HS-27A (cell line): ENCODE results near the gene PARD3.

Source experiments
- DNase-seq: peaks from one replicate; pipeline ENCODE4 v3.0.0-alpha.2; 2012; ENCODE audit warnings: low read depth, missing footprints

The PARD3 gene

GRCh38 chr10:34213193-34213804 is 601.8 kb downstream of the PARD3 start:
- no peak for DNase-seq

DNA sequence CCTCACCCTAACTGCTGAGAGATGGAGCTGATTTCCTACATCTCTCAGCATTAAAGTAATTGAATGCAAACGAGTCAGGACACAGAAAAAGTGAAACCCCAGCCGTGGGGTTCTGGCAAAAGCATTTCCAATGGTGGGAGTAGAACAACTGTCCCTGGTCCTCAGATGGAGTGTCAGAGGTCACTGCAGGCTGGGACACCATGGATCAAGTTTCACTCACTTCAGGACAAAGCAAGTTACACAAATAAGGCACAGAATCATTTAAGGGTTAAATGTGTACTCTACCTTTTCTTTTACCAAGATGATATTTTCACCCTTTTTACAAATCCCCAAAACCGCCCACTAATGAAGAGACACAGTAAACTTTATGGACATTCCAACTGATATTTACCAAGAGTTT is 607.8 kb downstream of the PARD3 start:
- no peak for DNase-seq

- DNase-seq: no peak
These were observed 608.2 kb downstream of the PARD3 start for GRCh38 chr10:34206935-34207268.

DNA sequence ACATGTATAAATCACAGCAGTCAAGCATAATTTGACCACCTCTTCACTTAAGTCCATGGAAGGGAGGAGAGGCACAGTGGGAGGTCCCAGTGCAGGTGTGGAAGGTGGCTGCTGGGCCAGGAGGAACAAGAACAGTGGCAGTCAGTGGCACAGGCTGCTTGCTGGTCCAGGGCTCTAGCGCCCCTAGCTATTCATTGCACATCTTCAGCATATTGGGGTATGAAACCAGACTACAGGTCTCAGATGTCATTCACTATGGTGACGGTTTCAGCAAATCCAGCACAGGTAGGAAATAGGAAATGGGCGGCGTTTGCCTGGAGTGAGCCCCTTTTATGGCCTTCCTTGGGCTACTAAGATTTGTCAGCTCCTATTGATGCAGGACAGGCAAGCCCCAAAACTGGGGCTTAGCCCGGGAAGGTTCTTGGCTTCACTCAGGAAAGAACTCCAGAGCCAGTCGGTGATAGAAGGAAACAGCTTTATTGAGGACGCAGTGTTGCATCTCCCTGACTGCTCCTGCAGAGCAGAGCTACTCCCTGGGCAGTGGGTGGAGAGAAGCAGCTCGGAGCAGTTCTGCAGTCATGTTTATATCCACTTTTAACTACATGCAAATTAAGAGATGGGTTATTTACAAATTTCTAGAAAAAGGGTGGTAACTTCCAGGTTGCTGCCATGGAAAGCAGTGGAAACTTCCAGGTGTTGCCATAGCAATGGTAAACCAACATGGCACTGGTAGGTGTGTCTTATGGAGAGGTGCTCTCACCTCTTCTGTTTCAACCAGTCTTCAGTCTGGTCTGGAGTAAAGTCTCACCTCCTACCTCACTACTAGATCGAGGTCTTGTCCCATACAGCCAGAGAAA is 608.8 kb downstream of the PARD3 start:
- no peak for DNase-seq

- DNase-seq: no peak
These were observed 609.6 kb downstream of the PARD3 start for GRCh38 chr10:34205452-34205851.

DNA sequence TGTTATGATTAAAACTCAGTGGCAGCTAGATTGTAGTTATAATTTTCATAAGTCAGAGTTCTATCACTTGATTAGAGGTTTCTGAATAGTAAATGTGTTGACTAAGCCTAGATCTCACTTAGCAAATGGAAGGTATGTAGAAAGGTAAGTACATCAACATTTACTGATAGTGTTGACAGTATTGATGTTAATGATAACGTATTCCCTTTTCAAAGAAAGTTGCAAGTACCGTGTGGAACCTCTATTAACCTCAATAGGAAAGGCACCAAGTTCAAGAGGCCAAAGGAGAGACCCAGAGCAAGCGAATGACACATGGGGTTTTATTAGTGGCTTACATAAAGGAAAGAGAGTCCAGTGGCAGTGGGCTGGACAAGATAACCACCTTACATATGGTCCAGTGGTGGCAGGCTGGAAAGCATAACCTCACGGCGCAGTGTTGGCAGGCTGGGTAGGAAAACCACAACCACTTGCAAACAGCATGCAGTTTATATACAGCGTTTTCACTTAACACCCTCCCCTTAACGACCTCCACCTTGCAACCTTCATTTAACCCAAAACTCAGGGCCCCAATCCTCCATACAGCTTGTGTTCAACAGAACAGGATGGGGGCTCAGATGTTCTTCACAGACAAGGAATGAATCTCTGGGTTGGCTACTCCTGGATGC is 611.0 kb downstream of the PARD3 start:
- no peak for DNase-seq

- DNase-seq: no peak
These were observed 614.7 kb downstream of the PARD3 start for GRCh38 chr10:34200355-34200901.

GRCh38 chr10:34198953-34199352 is 616.1 kb downstream of the PARD3 start:
- no peak for DNase-seq

- no peak for DNase-seq
These were observed 619.0 kb downstream of the PARD3 start for GRCh38 chr10:34196058-34196433.

- DNase-seq: no peak
These were observed 619.6 kb downstream of the PARD3 start for GRCh38 chr10:34195364-34196057.

- DNase-seq: no peak
These were observed 621.0 kb downstream of the PARD3 start for GRCh38 chr10:34193931-34194626.

DNA sequence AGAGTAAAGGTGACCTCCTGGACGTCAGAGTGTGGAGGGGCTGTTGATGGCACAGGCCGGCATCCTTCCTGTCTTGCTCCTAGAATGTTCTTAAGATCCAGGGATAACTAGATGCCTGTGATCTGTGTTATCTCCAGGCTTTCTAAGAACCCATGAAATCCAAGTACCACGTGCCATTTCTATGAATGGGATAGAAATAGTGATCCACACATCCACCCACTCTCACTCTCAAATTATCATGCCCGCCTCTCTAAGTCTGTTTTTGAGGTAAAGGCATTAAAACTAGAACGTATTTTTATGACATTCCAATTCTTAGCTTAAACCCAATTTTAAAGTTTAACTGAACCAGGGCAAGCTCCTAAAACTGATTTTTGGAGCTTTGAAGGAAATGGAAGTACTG is 622.5 kb downstream of the PARD3 start:
- no peak for DNase-seq

GRCh38 chr10:34191406-34191805 is 623.7 kb downstream of the PARD3 start:
- DNase-seq: no peak

GRCh38 chr10:34190580-34190979 is 624.5 kb downstream of the PARD3 start:
- no peak for DNase-seq

- no peak for DNase-seq
These were observed 625.3 kb downstream of the PARD3 start for GRCh38 chr10:34189830-34190229.

DNA sequence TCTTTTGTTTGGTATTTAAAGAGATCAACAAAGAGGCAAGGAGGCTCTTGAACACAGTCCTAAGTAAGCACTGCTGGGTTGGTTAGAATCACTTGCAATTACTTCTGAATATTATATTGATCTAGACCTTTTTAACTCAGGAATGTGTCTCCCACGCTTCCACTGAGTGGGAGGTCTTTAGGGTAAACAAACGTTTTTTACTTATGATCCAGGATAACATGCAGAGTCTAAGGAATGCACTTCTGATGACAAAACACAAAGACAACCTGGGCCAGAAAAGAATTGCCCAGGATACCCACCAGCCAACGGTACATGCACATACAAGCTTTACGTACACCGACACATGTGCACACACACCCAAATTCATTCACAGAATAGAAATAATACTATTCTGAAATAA is 626.9 kb downstream of the PARD3 start:
- DNase-seq: no peak

GRCh38 chr10:34187201-34187600 is 627.9 kb downstream of the PARD3 start:
- no peak for DNase-seq

- DNase-seq: no peak
These were observed 628.4 kb downstream of the PARD3 start for GRCh38 chr10:34186745-34187144.

DNA sequence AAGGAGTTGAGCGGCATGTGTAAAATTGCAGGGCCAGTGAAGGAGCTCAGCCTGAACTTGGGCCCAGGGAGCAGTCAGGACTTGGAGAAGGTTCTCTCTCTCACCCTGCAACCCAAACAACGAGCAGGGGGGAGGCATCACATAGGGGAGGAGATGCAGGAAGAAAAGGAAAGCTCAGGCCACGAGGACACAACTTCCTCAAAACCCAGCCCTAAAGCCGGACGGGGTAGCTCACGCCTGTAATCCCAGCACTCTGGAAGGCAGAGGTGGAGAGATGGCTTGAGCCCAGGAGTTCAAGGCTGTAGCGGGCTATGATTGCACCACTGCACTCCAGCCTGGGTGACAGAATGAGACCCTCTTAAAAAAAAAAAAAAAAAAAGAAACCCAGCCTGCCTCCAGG is 629.1 kb downstream of the PARD3 start:
- no peak for DNase-seq

GRCh38 chr10:34184939-34185386 is 630.1 kb downstream of the PARD3 start:
- DNase-seq: no peak

- no peak for DNase-seq
These were observed 630.7 kb downstream of the PARD3 start for GRCh38 chr10:34184397-34184796.
